Mucosa of descending colon (tissue), 3 donors: Measurements from ENCODE around the gene NCL. TPM values are rescaled to one million over a fixed set of nuclear protein-coding genes. Genes with fewer than 3 reads are reported as not detected.

Experiments used
- ATAC-seq: fragments of 200-7000 bp; cut with Tn5 transposase; one replicate; pipeline ENCODE4 v1.9.1; 2020; ENCODE audit warnings: mild to moderate bottlenecking, moderate library complexity
- DNase-seq, 3 donors: peaks; one replicate each; pipeline ENCODE4 v3.0.0-alpha.2; 2020
- H3K36me3 ChIP-seq: fragments of 200-600 bp; one replicate; pipeline ENCODE4 v1.8.0; 2021; ENCODE audit warnings: low read depth, mild to moderate bottlenecking
- H3K4me1 ChIP-seq: fragments of 200-600 bp; one replicate; pipeline ENCODE4 v1.8.0; 2021; ENCODE audit warnings: low read depth, mild to moderate bottlenecking
- H3K4me3 ChIP-seq: fragments of 200-600 bp; one replicate; pipeline ENCODE4 v1.8.0; 2021; ENCODE audit warnings: mild to moderate bottlenecking
- H3K9me3 ChIP-seq: fragments of 200-600 bp; one replicate; pipeline ENCODE4 v1.8.0; 2021; ENCODE audit warnings: mild to moderate bottlenecking
- intact Hi-C, 2 donors: fragments of 100-400 bp; cut with DNase I in 1 of 2; cut with micrococcal nuclease in 1 of 2; formaldehyde crosslinking; loops; one replicate each; pipeline versions ENCODE4 v1.11.0 to v1.11.1; 2022; cut with DNase I, micrococcal nuclease
- total RNA-seq, 3 donors: library from RNA; stranded (reverse); fragmentation: NEBNext Ultra II Directional in 2 of 3; extraction: Animal tissue kit (Norgen Biotek cat#: 25700) in 2 of 3; gene quantifications; one replicate each; pipeline versions ENCODE4 v1.2.1 to v1.2.4, GENCODE V29; 2021 to 2023
- TF ChIP-seq, protein P1 (sequence below): fragments of 200-600 bp; IDR thresholded peaks from one replicate; pipeline ENCODE4 v1.8.0; 2022; ENCODE audit warnings: antibody characterized with exemption, mild to moderate bottlenecking
- donor health status: DM: no; HTN: no; CAD: no; lungs with moderate emphysema.
- donor health status: DM: no; HTN: no; CAD: no.
- donor health status: DM: no; HTN: yes; CAD: no.

NCL gene
- total RNA-seq, 3 donors from 2014 or later: 239 to 369 (median 328) TPM

GRCh38 chr2:231429152-231429551, 35.1 kb downstream of the NCL start:
- H3K36me3 ChIP-seq: no peaks in the 10 kb centered on the region
- no peak overlapping the region for H3K4me3 ChIP-seq
- H3K4me1 ChIP-seq: no peaks in the 10 kb centered on the region
- TF ChIP-seq, protein P1, sequence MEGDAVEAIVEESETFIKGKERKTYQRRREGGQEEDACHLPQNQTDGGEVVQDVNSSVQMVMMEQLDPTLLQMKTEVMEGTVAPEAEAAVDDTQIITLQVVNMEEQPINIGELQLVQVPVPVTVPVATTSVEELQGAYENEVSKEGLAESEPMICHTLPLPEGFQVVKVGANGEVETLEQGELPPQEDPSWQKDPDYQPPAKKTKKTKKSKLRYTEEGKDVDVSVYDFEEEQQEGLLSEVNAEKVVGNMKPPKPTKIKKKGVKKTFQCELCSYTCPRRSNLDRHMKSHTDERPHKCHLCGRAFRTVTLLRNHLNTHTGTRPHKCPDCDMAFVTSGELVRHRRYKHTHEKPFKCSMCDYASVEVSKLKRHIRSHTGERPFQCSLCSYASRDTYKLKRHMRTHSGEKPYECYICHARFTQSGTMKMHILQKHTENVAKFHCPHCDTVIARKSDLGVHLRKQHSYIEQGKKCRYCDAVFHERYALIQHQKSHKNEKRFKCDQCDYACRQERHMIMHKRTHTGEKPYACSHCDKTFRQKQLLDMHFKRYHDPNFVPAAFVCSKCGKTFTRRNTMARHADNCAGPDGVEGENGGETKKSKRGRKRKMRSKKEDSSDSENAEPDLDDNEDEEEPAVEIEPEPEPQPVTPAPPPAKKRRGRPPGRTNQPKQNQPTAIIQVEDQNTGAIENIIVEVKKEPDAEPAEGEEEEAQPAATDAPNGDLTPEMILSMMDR: no peak
- peaks cover 5% of the 10 kb centered on the region for H3K9me3 ChIP-seq
- intact Hi-C loops: no loop called here
- peak in 1 of 3 donors; percentile 3 for DNase-seq
- ATAC-seq: no peak

- TF ChIP-seq, protein P1: no peak
- DNase-seq (no peak), ATAC-seq (no peak)
- Histone ChIP-seq H3K4me1 (no peaks in the 10 kb centered on the region), H3K4me3 (no peak overlapping the region), H3K9me3 (peaks cover 5% of the 10 kb centered on the region), H3K36me3 (no peaks in the 10 kb centered on the region)
- intact Hi-C loops: no loop called here
Observed at GRCh38 chr2:231427116-231427515, 37.2 kb downstream of the NCL start.

GRCh38 chr2:231425811-231426703, 38.2 kb downstream of the NCL start:
- ATAC-seq (peak; percentile 87), DNase-seq (peak in 1 of 3 donors; percentile 39)
- no peaks in the 10 kb centered on the region for H3K36me3 ChIP-seq
- H3K4me1 ChIP-seq: no peaks in the 10 kb centered on the region
- H3K4me3 ChIP-seq: no peak overlapping the region
- no peaks in the 10 kb centered on the region for H3K9me3 ChIP-seq
- intact Hi-C loops: no loop called here
- TF ChIP-seq, protein P1: no peak

GRCh38 chr2:231425291-231425810, 38.9 kb downstream of the NCL start:
- no peak for DNase-seq
- Histone ChIP-seq H3K4me3 (no peak overlapping the region), H3K36me3 (no peaks in the 10 kb centered on the region), H3K9me3 (no peaks in the 10 kb centered on the region), H3K4me1 (no peaks in the 10 kb centered on the region)
- intact Hi-C loops: no loop called here
- TF ChIP-seq, protein P1: no peak
- peak; percentile 7 for ATAC-seq

GRCh38 chr2:231423176-231423575, 41.1 kb downstream of the NCL start:
- no peaks in the 10 kb centered on the region for H3K36me3 ChIP-seq
- no peaks in the 10 kb centered on the region for H3K9me3 ChIP-seq
- intact Hi-C loops: no loop called here
- TF ChIP-seq, protein P1: no peak
- no peak overlapping the region for H3K4me3 ChIP-seq
- ATAC-seq (no peak), DNase-seq (no peak)
- no peaks in the 10 kb centered on the region for H3K4me1 ChIP-seq
